Lung (tissue), 12 donors: ENCODE results near the gene AIF1L. TPM values are rescaled to one million over a fixed set of nuclear protein-coding genes. Genes with fewer than 3 reads are reported as not detected.

ENCODE experiments used
- ATAC-seq: fragments of 200-7000 bp; cut with Tn5 transposase; one replicate; pipeline ENCODE4 v1.9.1; 2020; ENCODE audit warnings: moderate number of reproducible peaks; ENCODE audit not compliant: insufficient read depth, low FRiP score
- DNase-seq, 3 donors: peaks; one replicate each; pipeline ENCODE4 v3.0.0-alpha.2; 2013 to 2017
- H3K27ac ChIP-seq, 2 donors: one replicate each; pipeline ENCODE4 v1.5.1; 2013; ENCODE audit warnings: mild to moderate bottlenecking in 2 of 2, moderate library complexity in 2 of 2, control low read depth in 1 of 2, inconsistent platforms in 1 of 2, low read depth in 1 of 2, low read length in 1 of 2
- H3K27me3 ChIP-seq, 3 donors: one replicate each; pipeline ENCODE4 v1.5.1; 2013; ENCODE audit warnings: low read length in 2 of 3; ENCODE audit not compliant: control insufficient read depth in 3 of 3, insufficient read depth in 3 of 3
- H3K36me3 ChIP-seq, 4 donors: one replicate each; pipeline ENCODE4 v1.5.1; 2013; ENCODE audit warnings: low read length in 4 of 4, mild to moderate bottlenecking in 1 of 4, moderate library complexity in 1 of 4; ENCODE audit not compliant: control insufficient read depth in 4 of 4, insufficient read depth in 4 of 4
- H3K4me1 ChIP-seq, 5 donors: one replicate each; pipeline ENCODE4 v1.5.1; 2013; ENCODE audit warnings: low read length in 5 of 5, mild to moderate bottlenecking in 2 of 5, moderate library complexity in 1 of 5; ENCODE audit not compliant: control insufficient read depth in 5 of 5, insufficient read depth in 5 of 5
- H3K4me3 ChIP-seq: one replicate; pipeline ENCODE4 v1.5.1; 2013; ENCODE audit warnings: mild to moderate bottlenecking, control low read depth, moderate library complexity
- H3K9ac ChIP-seq, 2 donors: one replicate each; pipeline ENCODE4 v1.5.1; 2013; ENCODE audit warnings: low read length in 2 of 2, control low read depth in 1 of 2; ENCODE audit not compliant: insufficient read depth in 1 of 2
- H3K9me3 ChIP-seq, 4 donors: one replicate each; pipeline ENCODE4 v1.5.1; 2013; ENCODE audit warnings: low read length in 3 of 4, mild to moderate bottlenecking in 1 of 4, moderate library complexity in 1 of 4; ENCODE audit not compliant: control insufficient read depth in 4 of 4, insufficient read depth in 3 of 4
- WGBS, 2 donors: extraction: QIAGEN DNeasy Blood & Tissue Kit; methylation state at CpG; one replicate each; pipeline ENCODE4 v1.1.7; 2013; 5-methylcytosine and 5-hydroxymethylcytosine counted together
- polyA plus RNA-seq, 2 donors: library from polyadenylated mRNA; stranded (reverse); fragments of 200-250 nt; gene quantifications; one replicate each; pipeline ENCODE4 v1.2.1, GENCODE V29; 2013
- total RNA-seq, 2 donors: library from RNA; depleted of rRNA in 1 of 2; stranded (reverse); fragments of >200 nt in 1 of 2; gene quantifications; one replicate each; pipeline ENCODE4 v1.2.1, GENCODE V29; 2014 to 2021
- TF ChIP-seq, protein P1 (sequence below): IDR thresholded peaks from 2 replicates; pipeline ENCODE4 v1.5.1; 2012; ENCODE audit warnings: mild to moderate bottlenecking; ENCODE audit errors: control extremely low read depth, extremely low read depth
- donor health status: control.
- donor health status: control.
- donor health status: Bipolar disorder and iron deficiency.
- donor health status: healthy.
- donor health status: DM: yes; HTN: yes; CAD: no.

AIF1L gene
- total and polyA plus RNA-seq, 4 donors, result 3.2 to 16.5 (median 6.9) TPM

DNA sequence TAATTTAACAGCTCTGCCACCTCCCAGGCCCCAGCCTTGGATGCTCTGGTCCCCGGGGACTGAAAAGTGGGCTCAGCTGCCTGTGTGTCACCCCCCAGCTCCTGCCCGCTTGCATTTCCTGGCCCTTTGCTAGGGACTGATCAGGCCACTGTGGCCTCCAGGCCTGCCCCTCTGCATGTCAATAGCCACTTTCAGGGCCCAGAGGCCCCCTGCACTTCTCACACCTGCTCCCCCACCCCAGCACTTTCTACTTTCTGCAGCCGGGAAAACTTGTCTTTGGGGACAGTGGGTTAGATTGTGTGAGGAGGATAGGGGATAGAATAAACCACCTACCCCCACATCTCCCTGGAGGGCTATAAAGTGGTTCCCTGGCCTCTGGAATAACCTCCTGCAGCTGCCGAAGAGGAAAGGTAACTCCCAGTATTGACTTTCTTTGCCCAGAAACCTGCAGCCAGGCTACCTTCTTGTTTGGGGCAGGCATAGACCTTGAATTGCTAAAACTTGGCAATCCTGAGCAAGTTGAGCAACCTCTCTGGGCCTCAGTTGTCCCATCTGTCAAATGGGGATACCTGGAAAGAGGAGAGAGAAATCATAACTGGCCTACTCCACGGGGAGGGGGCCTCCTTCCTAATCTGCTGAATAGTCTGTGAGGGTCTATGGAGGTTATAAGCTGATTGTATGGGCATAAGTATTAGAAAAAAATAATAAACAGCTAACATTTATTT lies 7.8 kb downstream of the AIF1L start:
- H3K9ac ChIP-seq, result no peak overlapping the region
- no peaks in the 10 kb centered on the region for H3K36me3 ChIP-seq
- DNase-seq (no peak), ATAC-seq (no peak)
- H3K27ac ChIP-seq, result no peak overlapping the region
- 77 to 88% methylated on average over 5 of the region's 5 CpGs for whole genome bisulfite sequencing, 2 donors
- TF ChIP-seq, protein P1, sequence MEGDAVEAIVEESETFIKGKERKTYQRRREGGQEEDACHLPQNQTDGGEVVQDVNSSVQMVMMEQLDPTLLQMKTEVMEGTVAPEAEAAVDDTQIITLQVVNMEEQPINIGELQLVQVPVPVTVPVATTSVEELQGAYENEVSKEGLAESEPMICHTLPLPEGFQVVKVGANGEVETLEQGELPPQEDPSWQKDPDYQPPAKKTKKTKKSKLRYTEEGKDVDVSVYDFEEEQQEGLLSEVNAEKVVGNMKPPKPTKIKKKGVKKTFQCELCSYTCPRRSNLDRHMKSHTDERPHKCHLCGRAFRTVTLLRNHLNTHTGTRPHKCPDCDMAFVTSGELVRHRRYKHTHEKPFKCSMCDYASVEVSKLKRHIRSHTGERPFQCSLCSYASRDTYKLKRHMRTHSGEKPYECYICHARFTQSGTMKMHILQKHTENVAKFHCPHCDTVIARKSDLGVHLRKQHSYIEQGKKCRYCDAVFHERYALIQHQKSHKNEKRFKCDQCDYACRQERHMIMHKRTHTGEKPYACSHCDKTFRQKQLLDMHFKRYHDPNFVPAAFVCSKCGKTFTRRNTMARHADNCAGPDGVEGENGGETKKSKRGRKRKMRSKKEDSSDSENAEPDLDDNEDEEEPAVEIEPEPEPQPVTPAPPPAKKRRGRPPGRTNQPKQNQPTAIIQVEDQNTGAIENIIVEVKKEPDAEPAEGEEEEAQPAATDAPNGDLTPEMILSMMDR, result no peak
- peaks cover 0 to 3% (median 0%) of the 10 kb centered on the region in 5 donors for H3K4me1 ChIP-seq
- H3K9me3 ChIP-seq, result no peaks in the 10 kb centered on the region
- no peaks in the 10 kb centered on the region for H3K27me3 ChIP-seq
- H3K4me3 ChIP-seq, result no peak overlapping the region

DNA sequence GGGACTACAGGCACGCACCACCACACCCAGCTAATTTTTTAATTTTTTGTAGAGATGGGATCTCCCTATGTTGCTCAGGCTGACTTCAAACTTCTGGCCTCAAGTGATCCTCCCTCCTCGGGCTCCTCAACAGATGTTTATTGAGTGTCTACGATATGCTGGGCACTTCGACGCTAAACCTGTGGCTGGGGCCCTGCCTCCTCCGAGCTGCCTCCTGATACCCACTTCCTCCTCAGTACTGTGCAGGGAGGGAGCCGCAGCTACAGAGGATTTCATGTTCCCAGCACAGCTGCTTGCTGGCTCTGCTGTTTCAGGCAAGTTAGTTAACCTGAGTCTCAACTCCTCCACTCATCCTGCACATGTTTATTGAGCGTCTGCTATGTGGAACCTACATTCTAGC lies 9.6 kb downstream of the AIF1L start:
- DNase-seq, result no peak
- no peak for ATAC-seq
- Histone ChIP-seq H3K9me3 (no peaks in the 10 kb centered on the region), H3K27ac (no peak overlapping the region), H3K9ac (no peak overlapping the region), H3K27me3 (no peaks in the 10 kb centered on the region), H3K36me3 (no peaks in the 10 kb centered on the region), H3K4me1 (peaks cover 0 to 3% (median 0%) of the 10 kb centered on the region in 5 donors), H3K4me3 (no peak overlapping the region)
- WGBS, 2 donors, result 80 to 88% methylated on average over 8 of the region's 8 CpGs
- TF ChIP-seq, protein P1, result no peak

DNA sequence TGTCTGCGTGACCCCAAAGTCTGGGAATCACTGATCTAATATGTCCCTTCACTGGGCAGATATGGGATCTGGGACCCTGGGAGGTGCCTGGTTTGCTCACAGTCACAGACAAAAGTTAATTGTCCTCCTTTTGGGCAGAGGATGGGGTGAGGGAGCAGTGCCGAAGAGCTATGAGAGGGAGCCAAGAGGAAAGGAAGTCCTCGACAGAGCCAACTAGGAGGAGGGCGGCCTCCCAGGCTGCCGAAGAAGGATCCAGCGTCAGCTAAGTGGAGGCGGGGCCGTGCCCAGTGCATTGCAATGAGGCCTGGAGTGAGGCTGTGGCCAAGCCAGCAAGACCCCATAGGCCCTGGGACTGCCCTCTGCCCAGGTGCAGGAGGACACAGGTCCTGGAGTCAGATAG lies 11.4 kb downstream of the AIF1L start:
- H3K27ac ChIP-seq, result no peak overlapping the region
- TF ChIP-seq, protein P1, result no peak
- 63 to 66% methylated on average over 8 of the region's 8 CpGs for WGBS, 2 donors
- H3K9me3 ChIP-seq, result no peaks in the 10 kb centered on the region
- no peaks in the 10 kb centered on the region for H3K27me3 ChIP-seq
- H3K4me3 ChIP-seq, result no peak overlapping the region
- no peaks in the 10 kb centered on the region for H3K36me3 ChIP-seq
- H3K9ac ChIP-seq, result no peak overlapping the region
- peaks cover 0 to under 1% (median 0%) of the 10 kb centered on the region in 5 donors for H3K4me1 ChIP-seq
- ATAC-seq, result no peak
- DNase-seq, result no peak
